IPS DF 19.7 (cell line): Measurements from ENCODE around the gene CAPG.
"Not testable (repeated sequence)": the region's sequence is repeated elsewhere in the genome, so short reads cannot be mapped to it uniquely, and the experiment has no call there.

Source experiments
- DNase-seq: peaks from one replicate; pipeline ENCODE4 v3.0.0-alpha.2; 2013; ENCODE audit warnings: low read depth, low spot score

The CAPG gene, protein sequence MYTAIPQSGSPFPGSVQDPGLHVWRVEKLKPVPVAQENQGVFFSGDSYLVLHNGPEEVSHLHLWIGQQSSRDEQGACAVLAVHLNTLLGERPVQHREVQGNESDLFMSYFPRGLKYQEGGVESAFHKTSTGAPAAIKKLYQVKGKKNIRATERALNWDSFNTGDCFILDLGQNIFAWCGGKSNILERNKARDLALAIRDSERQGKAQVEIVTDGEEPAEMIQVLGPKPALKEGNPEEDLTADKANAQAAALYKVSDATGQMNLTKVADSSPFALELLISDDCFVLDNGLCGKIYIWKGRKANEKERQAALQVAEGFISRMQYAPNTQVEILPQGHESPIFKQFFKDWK

DNA sequence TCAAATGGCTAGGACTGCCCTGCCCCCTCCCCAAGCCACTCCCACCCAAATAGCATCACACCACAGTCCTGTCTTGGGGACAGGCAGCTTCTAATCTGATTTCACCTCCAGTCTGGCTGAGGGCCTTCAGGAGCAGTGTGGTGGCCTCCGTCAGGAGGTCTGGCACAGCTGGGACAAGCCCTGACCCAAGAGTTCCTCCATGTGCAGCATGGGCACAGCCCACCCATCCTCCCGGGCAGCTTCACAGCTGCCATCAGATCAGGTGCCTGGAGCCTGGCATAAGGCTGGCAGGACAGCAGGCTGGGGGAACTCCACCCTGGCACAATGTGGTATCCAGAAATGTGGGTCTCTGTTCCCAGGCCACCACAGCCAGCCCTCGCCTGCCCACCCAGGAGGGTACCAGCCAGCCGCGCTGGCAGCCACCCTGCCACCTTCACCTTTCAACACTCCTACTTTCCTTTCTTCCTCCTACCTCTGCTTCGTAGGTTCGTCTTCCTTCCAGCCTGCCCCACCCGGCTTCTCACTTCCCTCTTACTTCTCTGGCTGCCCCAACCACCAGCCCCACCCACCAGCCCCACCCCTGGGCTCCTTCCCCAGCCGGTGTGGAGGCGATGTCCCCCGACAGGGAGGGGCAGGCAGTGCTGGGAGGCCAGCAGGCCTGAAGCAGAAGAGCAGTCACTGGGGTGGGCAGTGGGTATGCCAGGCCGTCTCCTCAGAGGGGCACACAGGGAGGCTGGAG lies at the start of gene CAPG:
CAPG (minus strand) TSS at position 522 of the 739 bp plus-strand sequence. CDS start 8,221 bp downstream, outside the sequence.
- no peak for DNase-seq

DNA sequence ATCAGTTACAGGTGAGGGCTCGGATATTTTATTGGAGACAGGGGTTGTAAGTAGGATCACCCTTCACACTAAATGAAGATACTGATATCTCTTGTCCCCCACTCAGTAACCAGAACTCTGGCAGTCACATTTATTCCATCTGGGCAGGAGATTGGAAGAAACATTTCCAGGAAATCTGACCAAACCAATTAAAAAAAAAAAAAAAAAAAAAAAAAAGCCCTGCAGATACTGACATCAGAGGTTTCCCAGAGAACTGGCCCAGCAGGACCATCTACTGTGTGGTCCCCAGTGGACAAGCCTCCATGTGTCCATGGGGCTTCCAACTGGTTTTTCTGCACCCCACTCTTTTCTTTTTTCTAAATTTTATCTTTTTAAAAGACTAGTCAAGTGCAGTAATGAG lies 49.6 kb upstream of the CAPG start:
- DNase-seq = no peak

DNA sequence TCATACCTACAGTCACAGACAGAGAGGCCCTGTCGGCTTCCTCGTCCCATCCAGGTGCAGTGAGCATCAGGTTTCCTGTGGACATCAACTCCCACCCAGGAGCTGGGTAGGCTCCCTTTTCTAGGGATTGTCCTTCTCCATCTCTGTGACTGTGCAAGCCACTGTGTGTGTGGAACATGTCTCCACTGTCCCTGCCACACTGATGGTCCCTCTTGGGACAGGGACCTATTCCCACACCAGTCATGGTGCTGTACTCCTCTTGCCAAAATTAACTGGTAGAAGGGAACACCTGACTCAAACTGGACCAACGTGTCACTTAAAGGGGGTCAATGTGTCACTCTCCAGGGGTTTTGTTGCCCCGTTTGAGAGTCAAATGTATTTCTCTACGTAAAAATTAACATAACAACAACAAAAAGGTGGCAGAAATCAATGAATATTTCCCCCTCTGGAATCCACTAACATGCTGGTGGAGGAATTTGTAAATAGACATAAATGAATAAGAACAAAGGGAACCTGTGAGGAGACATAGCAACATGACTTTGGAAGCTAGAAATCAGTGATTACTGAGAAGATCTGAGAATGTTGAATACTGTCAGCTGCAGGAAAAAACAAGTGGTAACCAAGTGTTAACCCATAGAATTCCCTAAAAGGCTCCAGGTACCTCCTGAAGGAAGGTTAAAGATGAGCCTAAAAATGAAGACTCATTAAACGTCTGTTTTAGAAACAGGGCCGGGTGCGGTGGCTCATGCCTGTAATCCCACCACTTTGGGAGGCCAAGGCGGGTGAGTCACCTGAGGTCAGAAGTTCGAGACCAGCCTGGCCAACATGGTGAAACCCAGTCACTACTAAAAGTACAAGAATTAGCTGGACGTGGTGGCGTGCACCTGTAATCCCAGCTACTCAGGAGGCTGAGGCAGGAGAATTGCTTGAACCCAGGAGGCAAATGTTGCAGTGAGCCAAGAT lies 48.7 kb upstream of the CAPG start:
- DNase-seq = peak; percentile 72

DNA sequence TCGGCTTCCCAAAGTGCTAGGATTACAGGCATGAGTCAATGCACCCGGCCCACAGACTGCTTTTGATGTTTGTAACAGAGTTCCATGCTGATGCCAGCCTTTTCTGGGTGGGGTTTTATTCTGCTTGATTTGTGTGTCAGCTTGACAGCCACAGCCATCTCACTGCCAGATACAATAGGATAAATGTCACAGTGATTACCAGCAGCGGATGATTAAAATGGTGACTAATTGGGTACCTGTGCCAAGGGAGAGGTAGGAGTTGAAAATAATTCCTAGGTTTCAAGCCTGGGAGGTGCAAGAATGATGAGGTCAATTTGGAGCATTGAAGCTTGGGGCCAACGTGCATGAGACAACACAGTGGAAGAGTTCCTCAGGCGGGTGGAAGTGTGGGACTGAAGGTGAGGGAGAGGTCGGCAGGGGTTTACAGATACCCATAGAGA lies 47.7 kb upstream of the CAPG start:
- DNase-seq = no peak

DNA sequence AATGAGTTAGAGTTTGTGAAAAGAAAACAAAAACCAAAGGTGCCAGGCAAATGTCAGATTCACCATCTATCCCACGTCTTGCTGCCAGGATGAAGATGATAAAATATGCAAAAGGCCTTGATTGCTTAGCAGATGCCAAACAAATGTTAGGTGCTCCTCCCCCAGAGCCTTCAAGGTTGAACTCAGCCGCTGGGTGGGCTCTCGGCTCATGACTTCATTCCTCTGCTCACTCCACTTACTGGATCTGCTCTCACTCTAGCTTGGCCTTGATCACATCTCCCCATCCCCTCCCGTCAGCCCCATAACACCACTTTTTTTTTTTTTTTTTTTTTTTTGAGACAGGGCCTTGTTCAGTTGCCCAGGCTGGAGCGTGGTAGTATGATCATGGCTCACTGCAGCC lies 46.9 kb upstream of the CAPG start:
- DNase-seq = no peak

DNA sequence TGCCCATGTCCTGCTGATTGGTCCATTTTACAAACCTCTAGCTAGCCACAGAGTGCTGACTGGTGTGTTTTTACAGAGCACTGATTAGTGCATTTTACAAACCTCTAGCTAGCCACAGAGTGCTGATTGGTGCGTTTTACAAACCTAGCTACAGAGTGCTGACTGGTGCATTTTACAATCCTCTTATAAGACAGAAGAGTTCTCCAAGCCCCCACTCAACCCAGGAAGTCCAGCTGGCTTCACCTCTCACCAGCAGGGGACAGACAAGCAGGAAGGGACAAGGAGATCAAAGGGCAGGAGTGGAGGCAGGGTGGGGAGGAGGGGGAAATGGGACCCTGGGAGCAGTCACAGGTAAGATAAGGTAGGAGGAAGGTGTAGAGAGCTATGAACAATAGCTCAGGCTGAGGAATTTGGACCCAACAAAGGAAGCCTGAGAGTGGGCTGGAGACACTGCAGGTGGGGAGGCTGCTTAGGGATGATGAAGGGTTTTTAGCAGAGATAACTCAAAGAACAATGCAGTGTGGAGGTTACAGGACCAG lies 45.5 kb upstream of the CAPG start:
- DNase-seq = peak; percentile 69

DNA sequence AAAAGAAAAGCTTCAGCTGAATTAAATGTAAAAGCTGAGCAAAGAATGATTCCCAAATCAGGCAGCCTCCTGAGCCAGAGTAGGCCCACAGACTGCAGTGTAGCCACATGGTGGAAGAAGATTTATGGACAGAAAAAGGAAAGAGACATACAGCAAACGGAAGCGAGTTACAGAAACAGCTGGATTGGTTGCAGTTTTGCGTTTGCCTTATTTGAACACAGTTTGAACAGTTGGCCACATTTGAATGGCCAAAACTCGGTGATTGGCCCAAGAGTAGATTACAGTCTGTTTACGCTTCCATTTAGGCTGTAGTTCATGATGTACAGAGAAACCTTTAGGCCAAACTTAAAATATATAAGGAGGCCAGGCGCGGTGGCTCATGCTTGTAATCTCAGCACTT lies 43.4 kb upstream of the CAPG start:
- DNase-seq = no peak

DNA sequence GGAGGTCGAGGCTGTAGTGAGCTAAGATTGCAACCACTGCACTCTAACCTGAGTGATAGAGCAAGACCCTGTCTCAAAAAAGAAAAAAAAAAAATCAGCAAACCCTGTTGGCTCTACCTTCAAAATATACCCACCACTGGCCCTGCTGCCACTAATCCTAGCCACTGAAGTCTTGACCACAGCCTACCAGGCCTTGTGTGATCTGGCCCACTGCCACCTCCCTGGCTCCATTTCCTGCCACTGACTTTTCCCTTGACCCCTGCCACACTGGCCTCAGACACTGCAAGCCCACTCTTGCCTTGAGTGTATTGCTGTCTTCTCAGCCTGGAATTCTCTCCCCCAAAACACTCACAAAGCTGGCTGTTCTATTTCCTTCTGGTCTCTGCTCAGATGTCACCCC lies 42.1 kb upstream of the CAPG start:
- no peak for DNase-seq

DNA sequence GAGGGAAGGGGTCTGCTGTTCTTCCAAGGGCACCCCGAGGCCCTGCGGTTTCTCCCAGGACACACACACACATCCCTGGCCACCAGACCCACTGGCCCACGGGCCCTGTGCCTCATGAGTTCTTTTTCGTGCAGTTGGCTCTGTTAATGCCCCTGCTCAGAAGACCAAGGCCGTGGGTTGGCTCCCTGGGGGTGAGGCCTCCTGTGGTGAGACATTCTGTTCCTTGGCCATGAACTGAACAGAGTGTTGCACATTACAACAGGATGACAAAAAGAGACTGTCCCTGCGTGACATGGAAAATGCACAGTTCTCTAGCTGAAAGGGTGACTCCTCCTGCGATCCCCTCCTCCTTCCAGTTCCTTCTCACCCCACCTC lies 39.0 kb upstream of the CAPG start:
- DNase-seq = no peak

DNA sequence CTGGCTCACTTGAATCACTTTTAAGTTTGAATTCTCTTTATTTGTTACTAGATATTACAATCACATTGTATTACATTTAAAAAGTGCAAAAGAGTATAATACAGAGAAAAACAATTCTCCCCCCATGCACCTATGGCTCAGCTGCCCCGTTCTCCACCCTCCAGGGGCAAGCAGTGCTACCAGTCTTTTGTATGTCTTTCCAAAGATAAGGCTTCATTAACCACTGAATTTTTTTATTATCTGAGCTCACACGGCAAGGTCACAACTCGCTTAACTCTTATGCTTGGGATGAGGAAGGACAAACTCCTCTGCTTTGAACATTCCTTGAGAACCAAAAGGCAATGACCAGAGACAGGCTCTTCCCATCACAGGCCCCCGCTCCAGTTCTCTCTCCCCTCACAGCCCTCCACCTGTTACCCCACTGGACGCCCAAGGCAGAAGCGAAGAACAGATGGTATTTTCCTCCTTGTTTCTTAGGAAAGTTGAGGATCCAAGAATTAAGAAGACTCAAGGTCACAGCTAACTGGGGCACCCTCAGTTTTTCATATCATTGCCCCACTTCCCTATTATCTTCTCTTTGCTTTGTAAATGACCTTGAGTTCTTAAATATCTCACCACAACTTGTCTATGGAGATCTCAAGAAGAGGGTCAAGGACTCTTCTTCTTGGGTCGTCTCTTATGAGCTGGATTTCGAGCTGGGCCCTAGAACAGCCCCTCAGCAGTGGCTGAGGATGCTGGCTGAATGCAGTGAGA lies 38.5 kb upstream of the CAPG start:
- DNase-seq = no peak

DNA sequence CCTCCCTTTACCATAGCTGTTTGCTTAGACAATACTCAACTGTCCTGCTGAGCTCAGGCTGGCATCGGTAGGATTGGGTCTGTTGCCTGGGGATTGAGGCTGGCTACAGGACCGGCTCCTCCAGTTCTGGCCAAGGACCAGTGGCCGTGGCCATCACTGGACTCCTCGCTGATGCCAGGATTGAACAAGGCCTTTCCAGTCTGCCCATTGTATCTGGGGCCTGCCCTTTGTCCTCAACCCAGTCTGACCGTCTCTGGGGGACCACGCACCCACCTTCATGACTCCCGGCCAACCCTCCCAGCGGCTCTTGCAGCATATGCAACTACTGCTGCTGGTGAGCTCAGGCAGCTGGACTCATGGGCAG lies 37.0 kb upstream of the CAPG start:
- DNase-seq = no peak

DNA sequence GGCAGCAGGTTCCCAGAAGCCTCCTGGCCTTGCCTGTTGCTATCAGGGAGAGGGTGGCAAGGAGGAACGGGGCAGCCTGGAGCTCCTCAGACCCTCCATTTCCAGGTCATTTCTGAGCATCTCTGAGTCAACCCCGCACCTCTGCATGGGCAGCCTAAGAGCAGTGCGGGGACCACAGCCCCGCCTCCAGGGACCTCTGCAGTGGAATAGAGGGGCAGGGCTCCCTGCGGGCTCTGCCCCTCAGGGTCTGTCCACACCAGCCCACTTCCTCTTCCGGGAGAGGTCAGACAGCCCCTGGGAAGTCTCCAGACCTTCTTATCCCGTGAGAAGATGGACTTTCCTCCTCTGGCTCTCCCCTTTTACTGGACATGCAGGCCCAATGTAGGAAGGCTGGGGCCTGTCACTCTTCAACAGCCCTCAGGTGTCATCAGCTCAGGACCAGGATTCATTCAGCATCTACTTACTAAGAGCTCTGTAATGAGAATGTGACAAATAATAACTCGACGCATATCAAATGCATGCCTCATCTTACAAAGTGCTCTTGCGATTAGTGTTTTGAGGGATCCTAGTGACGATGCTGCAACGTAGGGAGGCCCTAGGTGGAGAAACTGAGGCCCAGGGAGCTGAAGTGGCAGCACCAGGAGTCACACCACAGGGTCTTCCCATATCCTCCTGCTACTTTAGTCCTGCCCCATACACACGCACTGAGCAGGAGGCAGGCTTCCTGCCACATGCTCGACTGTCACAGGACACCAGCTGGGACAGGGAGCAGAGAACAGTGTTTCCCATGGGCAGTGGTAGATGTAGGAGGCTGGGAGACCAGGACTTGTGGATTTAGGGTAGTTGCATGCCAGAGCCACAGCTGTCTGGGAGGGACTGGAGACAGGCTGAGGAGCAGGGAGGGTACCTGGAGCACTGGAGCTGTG lies 36.4 kb upstream of the CAPG start:
- no peak for DNase-seq

DNA sequence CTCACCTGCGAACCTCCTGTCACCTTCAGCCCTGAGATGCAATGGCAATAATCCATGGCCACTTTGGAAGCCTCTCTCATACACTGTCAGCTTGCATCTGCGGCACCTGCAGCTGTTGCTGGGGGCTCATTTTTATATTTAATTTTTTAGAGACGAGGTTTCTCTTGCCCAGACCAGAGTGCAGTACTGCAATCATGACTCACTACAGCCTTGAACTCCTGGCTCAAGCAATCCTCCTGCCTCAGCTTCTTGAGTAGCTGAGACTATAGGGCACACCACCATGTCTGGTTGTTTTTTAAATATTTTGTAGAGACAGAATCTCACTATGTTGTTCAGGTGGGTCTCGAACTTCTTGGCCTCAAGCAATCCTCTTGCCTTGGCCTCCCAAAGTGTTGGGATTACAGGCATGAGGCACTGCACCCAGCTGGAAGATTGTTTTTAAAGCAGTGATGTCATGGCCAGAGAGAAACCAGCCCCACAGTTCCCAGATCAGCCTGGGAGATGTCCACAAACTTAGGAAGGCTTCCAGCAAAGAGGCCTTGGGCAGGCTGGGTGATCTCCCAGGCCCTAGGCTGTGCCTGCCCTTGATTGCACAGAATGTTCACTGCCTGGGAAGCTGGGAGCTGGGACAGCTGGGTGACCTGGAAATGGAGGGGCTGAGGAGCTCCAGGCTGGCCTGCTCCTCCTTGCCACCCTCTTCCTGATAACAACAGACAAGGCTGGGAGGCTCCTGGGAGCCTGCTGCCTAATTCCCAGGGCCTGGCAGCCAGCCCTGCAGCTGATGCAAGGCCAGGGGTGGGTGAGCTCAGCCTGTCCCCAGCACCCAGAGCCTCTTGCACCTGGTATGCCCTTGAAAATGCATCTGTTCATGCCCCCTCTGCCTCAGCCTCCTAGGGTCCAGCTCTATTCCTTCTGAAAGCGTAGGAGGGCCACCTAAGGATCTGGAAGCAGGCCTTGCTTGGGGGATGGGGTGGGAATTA lies 35.4 kb upstream of the CAPG start:
- DNase-seq = no peak

DNA sequence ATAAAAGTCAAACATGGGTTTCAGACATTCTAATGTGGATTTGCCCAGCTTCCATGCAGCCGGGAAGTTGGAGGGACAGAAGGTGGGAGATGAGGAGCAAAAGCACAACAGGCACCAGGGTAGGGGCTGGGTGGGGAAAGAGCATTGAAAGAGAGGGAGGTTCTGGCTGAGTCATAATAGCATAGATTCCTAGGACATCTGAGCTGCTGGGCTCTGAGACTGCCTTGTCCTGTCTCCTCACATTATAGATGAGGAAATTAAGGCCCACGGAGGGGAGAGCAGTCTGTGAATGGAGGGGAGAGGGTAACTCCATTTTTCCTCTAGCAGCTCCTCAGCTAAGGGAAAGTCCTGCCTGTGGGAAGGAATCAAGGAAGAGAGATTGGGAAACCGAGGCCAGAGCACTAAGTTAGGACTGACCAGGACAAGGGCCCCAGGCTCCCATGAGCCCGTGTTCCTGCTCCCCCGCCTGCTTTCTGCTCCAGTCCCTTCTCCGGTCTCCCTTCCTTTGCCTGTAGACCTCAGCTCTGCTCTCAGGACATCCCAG lies 34.5 kb upstream of the CAPG start:
- DNase-seq = no peak

DNA sequence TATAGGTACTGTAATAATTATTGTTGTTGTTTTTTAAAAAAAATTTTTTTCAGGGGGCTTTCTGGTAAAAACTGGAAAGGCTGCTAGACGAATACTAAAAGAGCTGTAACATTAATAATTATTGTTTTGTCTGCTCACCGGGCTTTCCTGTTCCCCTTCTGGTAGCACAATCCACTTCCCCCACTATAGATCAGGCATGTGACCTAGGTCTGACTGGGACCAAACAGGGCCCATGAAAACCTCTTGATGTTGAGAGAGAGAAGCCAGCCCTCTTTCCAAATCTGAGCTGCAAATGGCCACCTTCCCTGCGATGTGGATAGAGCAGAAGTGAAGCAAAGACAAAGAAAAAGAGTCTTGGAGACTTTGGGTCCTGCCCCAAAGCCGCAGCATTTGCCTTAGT lies 31.7 kb upstream of the CAPG start:
- no peak for DNase-seq

DNA sequence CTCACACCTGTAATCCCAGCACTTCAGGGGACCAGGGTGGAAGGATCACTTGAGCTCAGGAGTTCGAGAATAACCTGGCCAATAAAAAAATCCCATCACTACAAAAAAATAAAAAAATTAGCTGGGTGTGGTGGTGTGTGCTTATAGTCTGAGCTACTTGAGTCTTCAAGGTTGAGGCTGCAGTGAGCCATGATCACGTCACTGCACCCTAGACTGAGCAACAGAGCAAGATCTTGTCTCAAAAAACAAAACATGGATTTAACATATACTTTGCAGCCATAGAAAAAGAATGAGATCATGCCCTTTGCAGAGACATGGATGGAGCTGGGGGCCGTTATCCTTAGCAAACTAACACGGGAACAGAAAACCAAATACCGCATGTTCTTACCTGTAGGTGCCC lies 30.6 kb upstream of the CAPG start:
- no peak for DNase-seq

DNA sequence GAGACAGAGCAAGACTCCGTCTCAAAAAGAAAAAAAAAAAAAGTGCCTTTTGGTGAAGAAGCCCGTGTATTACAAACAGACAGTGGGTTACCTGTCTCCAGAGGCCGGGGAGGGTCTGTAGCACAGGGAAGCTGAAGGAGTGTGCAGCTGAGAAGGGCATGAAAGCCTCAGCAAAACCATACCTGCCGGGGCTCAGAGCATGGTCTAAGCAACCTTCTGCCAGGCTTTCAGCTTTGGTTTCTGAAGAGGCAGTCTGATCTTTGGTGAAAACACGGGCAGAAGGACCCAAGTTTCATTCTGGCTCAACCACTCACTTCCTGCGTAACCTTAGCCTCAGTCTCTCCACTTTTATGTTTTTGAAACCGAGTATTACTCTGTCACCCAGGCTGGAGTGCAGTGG lies 29.8 kb upstream of the CAPG start:
- DNase-seq = no peak

DNA sequence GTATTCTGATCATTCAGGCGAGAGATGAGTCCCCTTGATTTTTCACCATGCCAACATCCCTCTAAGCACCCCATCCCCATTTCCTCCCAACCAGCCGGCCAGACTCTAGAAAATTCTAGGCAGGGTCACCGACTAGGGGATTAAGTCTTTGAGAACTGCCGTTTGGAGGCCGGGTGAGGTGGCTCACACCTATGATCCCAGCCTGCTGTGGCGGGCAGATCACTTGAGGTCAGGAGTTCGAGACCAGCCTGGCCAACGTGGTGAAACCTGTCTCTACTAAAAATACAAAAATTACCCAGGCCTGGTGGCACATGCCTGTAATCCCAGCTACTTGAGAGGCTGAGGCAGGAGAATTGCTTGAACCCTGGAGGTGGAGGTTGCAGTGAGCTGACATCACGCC lies 29.4 kb upstream of the CAPG start:
- not testable (repeated sequence) for DNase-seq
